DND-41 (cell line): ENCODE measurements around the gene PDE4C.

Source experiments
- ATAC-seq: fragments of 200-7000 bp; cut with Tn5 transposase; 3 replicates; pipeline ENCODE4 v1.9.1; 2021; ENCODE audit warnings: low read depth; ENCODE audit not compliant: insufficient read depth
- DNase-seq: peaks from one replicate; pipeline ENCODE4 v3.0.0-alpha.2; 2020
- H2AFZ ChIP-seq: 2 replicates; pipeline ENCODE4 v1.6.0; 2012; ENCODE audit warnings: low read depth, low read length
- H3K27ac ChIP-seq: 2 replicates; pipeline ENCODE4 v1.5.1; 2012; ENCODE audit warnings: low read length, inconsistent platforms
- H3K27me3 ChIP-seq: fragments of 200-600 bp; sonication (generic); 2 replicates; pipeline ENCODE4 v1.6.0; 2012; ENCODE audit warnings: low read length, mild to moderate bottlenecking, inconsistent platforms; ENCODE audit not compliant: insufficient read depth, poor library complexity
- H3K36me3 ChIP-seq: 2 replicates; pipeline ENCODE4 v1.5.1; 2012; ENCODE audit warnings: low read length, inconsistent platforms; ENCODE audit not compliant: insufficient read depth
- H3K4me1 ChIP-seq: 2 replicates; pipeline ENCODE4 v1.5.1; 2012; ENCODE audit warnings: mild to moderate bottlenecking, low read length; ENCODE audit not compliant: insufficient read depth
- H3K4me2 ChIP-seq: 2 replicates; pipeline ENCODE4 v1.6.0; 2012; ENCODE audit warnings: mild to moderate bottlenecking, moderate library complexity, low read length, inconsistent platforms; ENCODE audit not compliant: insufficient read depth
- H3K4me3 ChIP-seq, 2 experiments: fragments of 200-600 bp in 1 of 2; shearing (Covaris generic) in 1 of 2; 2 replicates each; pipeline ENCODE4 v1.5.1; 2012 to 2016; ENCODE audit warnings: inconsistent platforms in 2 of 2, low read length in 2 of 2, mild to moderate bottlenecking in 2 of 2, low read depth in 1 of 2, moderate library complexity in 1 of 2
- H3K79me2 ChIP-seq: 2 replicates; pipeline ENCODE4 v1.6.0; 2012; ENCODE audit warnings: low read length, inconsistent platforms; ENCODE audit not compliant: insufficient read depth
- H3K9ac ChIP-seq: 2 replicates; pipeline ENCODE4 v1.6.0; 2012; ENCODE audit warnings: low read depth, mild to moderate bottlenecking, inconsistent platforms, low read length, moderate library complexity
- H3K9me3 ChIP-seq: 2 replicates; pipeline ENCODE4 v1.5.1; 2012; ENCODE audit warnings: low read length, moderate library complexity, mild to moderate bottlenecking, inconsistent platforms; ENCODE audit not compliant: insufficient read depth, severe bottlenecking
- H4K20me1 ChIP-seq: 2 replicates; pipeline ENCODE4 v1.6.0; 2012; ENCODE audit warnings: low read length; ENCODE audit not compliant: insufficient read depth
- CTCF ChIP-seq: IDR thresholded peaks from 2 replicates; pipeline ENCODE4 v1.5.1; 2012; ENCODE audit warnings: borderline replicate concordance, low read length, moderate library complexity, mild to moderate bottlenecking; ENCODE audit not compliant: poor library complexity, severe bottlenecking; ENCODE audit errors: extremely low read depth
- EZH2 ChIP-seq: IDR thresholded peaks from 3 replicates; pipeline ENCODE4 v1.6.1; 2012; ENCODE audit warnings: borderline replicate concordance, low read depth, mild to moderate bottlenecking, moderate library complexity, low read length, inconsistent platforms; ENCODE audit not compliant: severe bottlenecking

PDE4C gene

GRCh38 chr19:18264971-18265540 is 38.8 kb upstream of the PDE4C start:
- no peaks in the 10 kb centered on the region for H3K27me3 ChIP-seq
- H3K4me3 ChIP-seq = no peak overlapping the region
- H3K79me2 ChIP-seq = no peaks in the 10 kb centered on the region
- H3K9me3 ChIP-seq = no peaks in the 10 kb centered on the region
- no peaks in the 10 kb centered on the region for H3K36me3 ChIP-seq
- TF ChIP-seq EZH2 (no peak), CTCF (no peak)
- H3K4me1 ChIP-seq = peaks cover 13% of the 10 kb centered on the region
- H2AFZ ChIP-seq = no peak overlapping the region
- H4K20me1 ChIP-seq = no peaks in the 10 kb centered on the region; the same call in 1 of the 2 replicates
- no peak for ATAC-seq
- no peak overlapping the region for H3K4me2 ChIP-seq
- peak overlapping the region; percentile 28; the same call in 1 of the 2 replicates for H3K27ac ChIP-seq
- no peak overlapping the region for H3K9ac ChIP-seq
- DNase-seq = no peak

GRCh38 chr19:18264137-18264854 is 38.1 kb upstream of the PDE4C start:
- Histone ChIP-seq H3K4me3 (no peak overlapping the region), H3K27me3 (no peaks in the 10 kb centered on the region), H2AFZ (no peak overlapping the region), H3K9me3 (no peaks in the 10 kb centered on the region), H3K9ac (no peak overlapping the region), H3K79me2 (no peaks in the 10 kb centered on the region), H3K4me1 (peaks cover 13% of the 10 kb centered on the region), H4K20me1 (no peaks in the 10 kb centered on the region; the same call in 1 of the 2 replicates), H3K4me2 (no peak overlapping the region), H3K36me3 (no peaks in the 10 kb centered on the region), H3K27ac (no peak overlapping the region)
- DNase-seq = no peak
- no peak for ATAC-seq
- no peak for TF ChIP-seq CTCF
- TF ChIP-seq EZH2 = no peak

- no peaks in the 10 kb centered on the region for H3K9me3 ChIP-seq
- H3K36me3 ChIP-seq = no peaks in the 10 kb centered on the region
- no peak overlapping the region for H3K4me2 ChIP-seq
- no peak overlapping the region for H3K27ac ChIP-seq
- H3K4me3 ChIP-seq = no peak overlapping the region
- TF ChIP-seq CTCF = no peak
- TF ChIP-seq EZH2 = no peak
- no peak for ATAC-seq
- peaks cover 13% of the 10 kb centered on the region for H3K4me1 ChIP-seq
- H3K27me3 ChIP-seq = no peaks in the 10 kb centered on the region
- H2AFZ ChIP-seq = no peak overlapping the region
- H3K9ac ChIP-seq = no peak overlapping the region
- H4K20me1 ChIP-seq = no peaks in the 10 kb centered on the region; the same call in 1 of the 2 replicates
- no peak for DNase-seq
- H3K79me2 ChIP-seq = no peaks in the 10 kb centered on the region
These were observed 37.3 kb upstream of the PDE4C start for GRCh38 chr19:18263324-18264136.
